Measurements from ENCODE around the gene CPLX3.

DNA sequence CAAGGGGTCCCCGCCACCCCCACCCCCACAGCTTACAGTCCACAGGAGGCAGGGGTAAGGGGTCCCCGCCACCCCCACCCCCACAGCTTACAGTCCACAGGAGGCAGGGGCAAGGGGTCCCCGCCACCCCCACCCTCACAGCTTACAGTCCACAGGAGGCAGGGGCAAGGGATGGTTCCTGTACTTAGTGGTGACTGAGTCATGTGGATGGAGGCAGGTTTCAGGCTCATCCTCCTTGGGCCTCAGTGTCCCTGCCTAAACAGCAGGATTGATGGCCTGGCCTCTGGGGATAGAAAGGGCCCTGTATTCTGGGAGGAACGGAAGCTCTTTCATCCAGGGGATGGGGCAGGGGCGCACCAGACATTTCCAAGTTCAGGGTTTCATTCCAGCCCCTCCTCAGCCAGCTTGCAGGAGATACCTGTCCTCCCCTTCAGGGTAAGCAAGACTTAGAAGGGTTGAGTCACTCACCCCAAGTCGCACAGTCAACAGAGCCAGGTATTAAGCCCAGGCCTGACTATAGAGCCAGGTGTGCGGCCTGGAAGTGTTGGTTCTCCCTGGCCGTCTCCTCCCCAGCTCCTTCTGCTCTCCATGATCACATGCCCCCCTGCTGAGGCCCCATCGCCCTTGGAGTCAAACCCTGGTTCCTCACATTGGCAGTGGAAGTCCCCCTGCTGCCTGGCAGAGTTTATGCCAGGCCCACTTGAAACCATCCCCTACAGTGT is 32.0 kb upstream of the CPLX3 start:
- TF ChIP-seq, protein P1, sequence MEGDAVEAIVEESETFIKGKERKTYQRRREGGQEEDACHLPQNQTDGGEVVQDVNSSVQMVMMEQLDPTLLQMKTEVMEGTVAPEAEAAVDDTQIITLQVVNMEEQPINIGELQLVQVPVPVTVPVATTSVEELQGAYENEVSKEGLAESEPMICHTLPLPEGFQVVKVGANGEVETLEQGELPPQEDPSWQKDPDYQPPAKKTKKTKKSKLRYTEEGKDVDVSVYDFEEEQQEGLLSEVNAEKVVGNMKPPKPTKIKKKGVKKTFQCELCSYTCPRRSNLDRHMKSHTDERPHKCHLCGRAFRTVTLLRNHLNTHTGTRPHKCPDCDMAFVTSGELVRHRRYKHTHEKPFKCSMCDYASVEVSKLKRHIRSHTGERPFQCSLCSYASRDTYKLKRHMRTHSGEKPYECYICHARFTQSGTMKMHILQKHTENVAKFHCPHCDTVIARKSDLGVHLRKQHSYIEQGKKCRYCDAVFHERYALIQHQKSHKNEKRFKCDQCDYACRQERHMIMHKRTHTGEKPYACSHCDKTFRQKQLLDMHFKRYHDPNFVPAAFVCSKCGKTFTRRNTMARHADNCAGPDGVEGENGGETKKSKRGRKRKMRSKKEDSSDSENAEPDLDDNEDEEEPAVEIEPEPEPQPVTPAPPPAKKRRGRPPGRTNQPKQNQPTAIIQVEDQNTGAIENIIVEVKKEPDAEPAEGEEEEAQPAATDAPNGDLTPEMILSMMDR (IDR thresholded peaks at IDR 0.05), result no peak
- TF ChIP-seq POLR2AphosphoS5 (IDR thresholded peaks at IDR 0.05), result no peak

Data from upper lobe of left lung (tissue), 4 donors.